GM19193 (cell line): ENCODE data around the gene TMCC3.

ENCODE experiments used
- POLR2A ChIP-seq: IDR thresholded peaks from 4 replicates; pipeline ENCODE4 v1.6.1; 2011; ENCODE audit not compliant: insufficient read depth, insufficient read length; ENCODE audit errors: extremely low read depth

TMCC3 gene

DNA sequence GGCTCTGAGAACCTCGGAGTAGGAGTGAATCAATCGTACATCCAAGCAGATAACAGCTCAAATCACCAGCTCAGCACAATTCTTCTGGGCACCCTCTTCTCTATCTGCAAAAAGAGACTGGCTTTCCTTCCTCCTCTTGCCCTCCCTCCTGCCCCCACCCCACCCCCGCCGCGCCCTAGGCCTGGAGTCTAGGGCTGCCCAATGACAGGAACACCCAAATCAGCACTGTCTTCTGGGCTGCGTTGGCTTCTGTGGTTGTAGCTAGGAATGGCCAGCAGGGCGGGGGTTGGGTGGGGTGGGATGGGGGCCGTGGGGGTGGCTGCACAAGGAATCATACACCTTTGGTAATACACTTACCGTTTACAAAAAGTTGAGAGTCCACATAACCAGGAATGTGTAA lies 28.0 kb upstream of the TMCC3 start:
- TF ChIP-seq POLR2A: no peak

DNA sequence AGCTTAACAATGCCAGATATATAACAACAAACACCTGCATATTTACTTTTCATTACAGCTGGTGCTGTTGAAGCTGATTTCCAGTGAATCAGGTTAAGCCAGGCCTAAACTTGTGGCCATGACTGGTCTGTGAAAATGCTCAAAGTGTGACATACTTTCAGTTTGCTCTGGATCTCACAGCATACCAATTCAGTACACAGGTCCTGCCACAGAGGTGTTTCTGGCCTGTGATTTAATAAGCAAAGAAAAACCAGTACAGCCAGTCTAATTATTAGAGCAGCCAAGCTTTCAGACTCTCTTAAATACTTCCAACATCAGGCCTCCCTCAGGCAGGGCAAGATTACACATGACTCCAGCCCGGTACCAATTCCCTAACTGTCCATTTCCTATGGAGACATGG lies 27.4 kb upstream of the TMCC3 start:
- TF ChIP-seq POLR2A: no peak

DNA sequence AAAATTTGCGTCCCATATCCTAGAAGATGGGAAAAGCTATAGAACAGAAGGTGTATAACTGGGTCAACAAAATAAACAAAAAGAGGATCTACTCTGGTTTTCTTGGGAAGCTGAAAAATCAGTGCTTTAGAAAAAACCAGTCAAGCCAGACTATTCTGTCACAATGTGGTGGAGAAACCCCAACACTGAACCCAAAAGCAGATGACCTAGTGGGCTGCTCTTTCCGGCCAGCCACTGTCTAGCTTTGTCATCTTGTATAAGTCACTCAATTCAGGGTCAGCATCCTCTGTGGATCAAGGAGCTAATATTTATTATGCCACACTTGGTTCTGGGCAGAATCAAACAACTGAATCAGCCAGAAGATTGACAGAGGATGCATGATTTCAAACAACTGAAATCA lies 26.6 kb upstream of the TMCC3 start:
- no peak for TF ChIP-seq POLR2A

DNA sequence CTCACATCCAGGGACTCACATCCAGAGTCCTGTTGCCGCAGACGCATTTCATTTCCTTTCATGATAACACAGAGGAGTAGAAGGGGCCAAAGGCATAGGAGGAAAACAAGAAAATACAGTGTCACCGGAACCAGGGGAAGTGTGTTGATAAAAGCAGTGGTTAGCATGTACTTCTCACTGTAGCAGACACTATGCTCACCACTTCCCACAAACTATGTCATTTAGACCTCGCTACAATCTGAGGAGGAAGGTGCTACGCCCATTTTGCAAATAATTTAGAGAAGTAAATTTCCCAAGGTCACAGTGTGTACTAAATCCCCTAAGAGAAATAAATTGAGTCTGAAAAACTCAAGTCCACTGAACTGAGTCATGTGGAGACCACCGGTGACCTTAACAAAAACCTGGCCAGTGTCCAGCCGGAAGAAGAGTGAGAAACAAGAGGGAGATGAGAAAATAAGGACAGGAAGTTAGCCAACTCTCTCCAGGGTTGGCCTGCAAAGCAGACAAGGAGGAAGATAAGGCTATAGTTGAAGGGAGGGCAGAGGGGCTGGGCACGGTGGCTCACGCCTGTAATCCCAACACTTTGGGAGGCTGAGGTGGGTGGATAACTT lies 25.8 kb upstream of the TMCC3 start:
- TF ChIP-seq POLR2A: no peak

DNA sequence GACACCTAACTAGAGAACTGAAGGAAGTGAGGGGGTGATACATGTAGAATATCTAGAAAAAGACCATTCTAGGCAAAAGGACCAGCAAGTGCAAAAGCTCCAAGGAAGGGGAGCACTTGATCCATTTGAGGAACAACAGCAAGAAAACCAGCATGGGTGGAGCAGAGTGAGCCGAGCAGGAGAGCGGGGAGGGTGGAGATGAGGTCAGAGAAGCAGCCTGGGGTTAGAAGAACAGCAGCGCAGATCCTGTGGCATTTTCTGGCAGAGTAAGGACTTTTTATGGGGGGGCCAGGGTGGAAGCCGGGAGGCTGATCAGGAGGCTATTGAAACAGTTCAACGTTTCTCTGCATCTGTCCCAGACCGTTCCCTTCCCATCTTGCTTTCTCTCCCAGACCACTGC lies 24.5 kb upstream of the TMCC3 start:
- TF ChIP-seq POLR2A: no peak

DNA sequence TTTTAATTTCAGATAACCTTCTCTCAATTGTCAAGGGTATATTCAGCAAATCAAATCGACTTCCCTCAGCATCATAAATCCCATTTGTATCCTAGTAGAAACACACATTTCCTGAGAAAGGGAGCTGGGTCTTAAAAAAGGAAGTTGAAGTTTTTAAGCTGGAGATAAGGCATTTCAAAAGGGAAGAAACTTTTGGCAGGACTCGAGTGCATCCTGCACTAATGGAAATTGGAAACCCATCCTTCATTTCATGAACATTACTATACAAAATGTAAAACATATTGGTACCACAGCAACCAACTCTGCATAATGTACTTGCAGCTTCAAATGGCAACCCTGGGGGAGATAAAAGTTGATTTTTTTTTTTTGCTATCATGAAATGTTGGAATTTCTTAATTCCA lies 23.7 kb upstream of the TMCC3 start:
- TF ChIP-seq POLR2A: no peak

DNA sequence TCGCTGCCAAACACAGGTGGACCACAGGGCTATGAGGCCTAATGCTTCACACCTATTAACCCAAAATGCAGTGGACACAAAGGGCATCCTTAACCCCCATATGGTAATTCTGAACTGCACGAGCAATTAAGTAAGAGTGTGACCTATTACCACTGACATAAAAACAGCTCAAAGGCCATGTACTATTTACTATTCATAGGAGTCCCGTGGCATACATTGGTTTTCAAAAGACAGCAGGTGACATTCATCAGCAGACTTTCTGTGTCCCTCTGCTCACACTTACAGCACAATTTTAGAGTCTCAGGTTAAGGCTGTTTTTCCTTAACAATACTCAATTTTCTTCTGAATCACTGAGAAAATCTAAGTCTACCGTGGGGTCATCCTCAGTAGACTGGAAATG lies 23.1 kb upstream of the TMCC3 start:
- TF ChIP-seq POLR2A: no peak

DNA sequence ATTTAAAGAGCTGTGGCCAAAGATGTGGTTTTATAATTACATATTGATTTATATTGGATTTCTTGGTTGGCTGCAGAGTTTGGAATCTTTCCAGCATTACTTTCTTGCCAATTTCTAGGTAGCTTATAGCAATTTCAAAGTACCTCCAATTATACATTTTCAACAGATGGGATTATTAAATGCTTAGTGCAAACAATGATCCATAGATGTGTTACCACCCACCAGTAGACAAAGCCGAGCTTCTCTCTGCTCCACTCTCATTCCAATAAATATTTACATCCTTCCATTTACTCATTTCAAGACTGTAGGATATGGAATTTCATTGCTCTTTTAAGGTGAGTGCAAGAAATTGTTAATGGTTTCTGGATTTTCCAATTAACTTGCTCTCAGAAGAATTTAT lies 21.6 kb upstream of the TMCC3 start:
- TF ChIP-seq POLR2A: no peak

DNA sequence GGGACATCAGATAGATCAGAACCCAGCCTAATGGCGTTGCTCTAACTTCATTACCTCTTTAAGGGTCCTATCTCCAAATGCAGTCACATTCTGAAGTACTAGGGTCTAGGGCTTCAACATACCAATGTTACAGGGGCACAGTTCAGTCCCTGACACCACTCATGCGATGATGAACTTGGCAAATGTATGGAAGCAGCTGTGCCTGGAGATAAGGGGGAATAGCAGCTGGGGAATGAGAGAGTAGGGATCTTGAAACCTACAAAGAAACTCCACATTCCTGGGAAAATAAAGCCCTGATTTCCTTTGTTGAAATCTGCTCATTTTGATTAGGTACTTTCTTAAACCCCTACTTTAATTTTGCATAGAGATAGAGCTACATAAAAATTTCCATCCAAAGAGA lies 20.5 kb upstream of the TMCC3 start:
- TF ChIP-seq POLR2A: no peak

DNA sequence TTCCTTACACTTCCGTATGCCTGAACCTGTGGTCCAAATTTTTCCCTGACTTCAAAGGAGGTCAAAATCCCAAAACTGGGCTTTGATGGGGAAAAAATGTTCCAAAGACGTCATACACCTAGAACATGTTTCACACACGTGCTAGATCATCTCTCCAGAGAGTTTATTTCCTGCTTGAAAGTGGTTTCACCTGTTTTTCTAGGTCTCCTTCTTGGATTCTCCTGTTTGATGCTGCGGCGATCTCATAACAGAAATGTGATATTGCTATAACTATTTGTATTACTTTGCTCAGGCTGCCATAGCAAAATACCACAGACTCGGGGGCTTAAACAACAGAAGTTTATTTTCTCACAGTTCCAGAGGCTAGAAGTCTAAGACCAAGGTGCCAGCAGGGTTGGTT lies 19.7 kb upstream of the TMCC3 start:
- TF ChIP-seq POLR2A: no peak

DNA sequence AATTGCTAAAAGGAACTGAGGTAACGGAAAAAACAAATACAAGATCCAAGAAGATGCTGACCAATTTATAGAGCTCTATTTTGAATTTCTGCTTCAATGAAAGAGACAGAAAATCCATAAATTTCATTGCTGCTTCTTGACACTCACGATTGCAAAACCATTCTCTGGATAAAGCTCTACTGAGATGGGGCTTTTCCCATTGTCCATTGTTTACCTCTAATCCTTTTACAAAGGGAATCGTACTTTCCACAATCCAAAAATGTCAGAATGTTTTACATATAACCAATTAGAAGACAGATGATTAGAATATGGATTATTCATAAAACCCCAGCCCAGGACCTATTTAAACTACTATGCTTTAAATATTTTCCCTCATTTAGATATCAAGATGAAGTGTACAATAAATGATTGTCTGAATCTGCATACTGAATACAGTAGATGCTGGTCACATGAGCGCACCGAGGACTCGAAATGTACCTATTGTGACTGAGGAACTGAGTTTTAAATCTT lies 16.7 kb upstream of the TMCC3 start:
- TF ChIP-seq POLR2A: no peak

DNA sequence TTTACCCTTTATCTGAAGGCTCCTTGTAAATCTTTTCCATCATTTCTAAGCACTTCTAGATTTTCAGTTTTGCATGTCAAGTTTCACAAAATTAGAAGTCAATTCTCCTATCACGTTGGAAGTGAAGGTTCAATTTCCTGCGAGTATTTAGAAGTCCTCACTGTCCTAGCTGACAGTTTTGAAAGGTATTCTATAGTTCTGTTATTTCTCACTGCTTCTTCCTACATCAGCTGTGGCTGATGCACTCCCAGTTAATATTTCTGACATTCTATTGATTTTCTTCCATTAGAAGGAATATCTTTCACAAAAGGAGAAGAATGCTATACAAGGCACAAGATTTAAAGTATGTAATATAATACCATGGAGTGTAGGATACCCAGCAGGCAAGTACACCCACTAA lies 15.8 kb upstream of the TMCC3 start:
- no peak for TF ChIP-seq POLR2A

DNA sequence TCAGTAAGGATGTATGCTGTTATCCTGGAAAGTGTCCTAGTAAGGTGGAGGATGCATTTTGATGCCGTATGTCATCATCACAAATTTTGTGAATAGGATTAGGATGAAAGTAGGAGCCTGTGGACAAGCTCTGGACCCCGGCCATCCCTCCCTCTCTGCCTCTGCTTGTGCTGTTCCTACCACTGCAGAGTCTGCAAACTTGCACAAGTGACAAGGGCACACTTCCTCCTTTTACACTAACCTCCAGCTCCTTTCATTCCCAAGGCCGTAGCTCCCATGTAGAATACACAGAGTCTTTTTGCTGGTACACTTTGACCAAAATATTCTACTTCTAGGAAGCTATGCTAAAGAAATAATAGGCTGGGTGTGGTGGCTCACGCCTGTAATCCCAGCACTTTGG lies 13.3 kb upstream of the TMCC3 start:
- TF ChIP-seq POLR2A: no peak

DNA sequence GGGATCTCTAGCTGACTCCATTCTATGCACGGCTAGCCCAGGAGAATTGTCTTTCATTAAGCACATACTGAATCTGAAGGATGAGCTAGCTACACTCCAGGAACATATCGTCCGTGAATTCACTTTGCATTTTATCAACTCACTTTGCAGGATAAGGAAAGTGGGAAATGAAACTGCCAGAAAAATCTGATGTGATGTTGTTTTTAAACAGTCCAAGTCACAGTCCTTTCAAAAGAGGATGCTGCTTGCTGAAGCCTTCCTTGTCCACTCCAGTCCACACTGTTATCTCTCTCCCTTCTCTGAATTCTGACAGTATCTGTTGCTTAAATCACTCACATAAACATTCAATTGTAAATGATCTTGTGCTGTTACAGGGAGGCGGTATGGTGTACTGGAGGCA lies 12.7 kb upstream of the TMCC3 start:
- TF ChIP-seq POLR2A: no peak

DNA sequence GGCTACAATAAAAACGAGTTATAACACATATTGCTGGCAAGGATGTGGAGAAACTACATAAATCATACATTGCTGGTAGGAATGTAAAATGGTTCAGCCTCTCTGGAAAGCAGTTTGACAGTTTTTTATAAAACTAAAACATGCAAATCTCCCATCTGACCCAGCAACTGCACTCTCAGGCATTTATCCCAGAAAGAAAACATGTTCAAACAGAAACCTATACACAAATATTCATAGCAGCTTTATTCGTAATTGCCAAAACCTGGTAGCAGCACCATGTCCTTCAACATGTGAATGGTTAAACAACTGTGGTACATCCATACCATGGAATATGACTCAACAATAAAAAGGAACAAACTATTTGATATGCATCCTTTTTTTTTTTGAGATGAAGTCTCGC lies 10.1 kb upstream of the TMCC3 start:
- no peak for TF ChIP-seq POLR2A

DNA sequence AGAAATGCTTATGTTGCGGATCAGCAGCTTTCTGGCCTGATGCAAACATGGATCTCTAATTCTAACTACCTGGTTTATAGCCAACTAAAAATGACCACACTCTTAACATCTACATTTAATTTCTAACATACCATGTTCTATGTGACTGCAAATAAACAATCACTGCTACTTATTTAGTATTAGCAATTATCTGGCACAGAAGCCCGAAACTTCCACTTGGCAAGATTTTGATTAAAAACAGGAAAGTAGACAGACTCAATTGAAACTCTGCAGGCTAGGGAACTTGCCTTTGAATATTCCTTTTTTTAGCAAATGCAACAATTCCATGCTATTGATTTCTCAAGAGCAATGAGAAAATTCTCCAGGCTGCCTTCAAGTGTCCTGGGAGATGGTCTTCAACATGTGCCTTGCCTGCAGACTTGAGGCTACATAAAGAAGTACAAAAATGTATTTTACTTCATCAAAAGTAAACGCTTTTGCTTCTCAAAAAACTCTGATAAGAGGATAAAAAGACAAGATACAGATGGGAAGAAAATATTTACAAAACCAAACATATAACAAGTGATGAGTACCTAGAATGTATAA lies 9.1 kb upstream of the TMCC3 start:
- no peak for TF ChIP-seq POLR2A

DNA sequence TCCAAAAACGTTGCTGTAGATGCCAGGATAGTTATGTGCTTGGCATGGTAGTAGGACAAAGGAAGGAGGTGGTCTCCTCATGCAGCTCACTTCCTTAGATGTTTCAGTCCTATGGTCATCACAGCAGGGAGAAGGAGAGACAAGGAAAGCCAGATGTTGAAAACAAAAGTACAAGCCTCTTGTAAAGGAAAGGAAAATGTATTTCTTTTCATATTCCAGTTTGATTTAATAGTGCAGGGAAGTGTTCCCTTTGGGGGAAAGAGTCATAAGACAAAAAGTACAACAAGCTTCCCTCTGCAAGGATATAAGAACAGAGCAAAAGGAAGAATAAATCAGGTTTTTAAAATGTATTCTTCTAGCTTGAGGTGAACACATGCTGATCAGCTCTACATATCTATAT lies 8.6 kb upstream of the TMCC3 start:
- TF ChIP-seq POLR2A: no peak
